Ascending aorta (tissue), 2 donors: ENCODE results near the gene GCNT1. TPM values are rescaled to one million over a fixed set of nuclear protein-coding genes. Genes with fewer than 3 reads are reported as not detected.
A peak's percentile ranks its signal among the peaks of the same experiment; 100 is the strongest.

Source experiments
- DNase-seq, 2 donors: peaks; one replicate each; pipeline ENCODE4 v3.0.0-alpha.2; 2019; ENCODE audit warnings: low spot score in 2 of 2
- H3K27ac ChIP-seq, 2 donors: fragments of 200-600 bp; sonication (generic); one replicate each; pipeline ENCODE4 v1.5.1; 2016 to 2017; ENCODE audit warnings: mild to moderate bottlenecking in 1 of 2
- H3K27me3 ChIP-seq: fragments of 200-600 bp; sonication (generic); one replicate; pipeline ENCODE4 v1.5.1; 2017
- H3K36me3 ChIP-seq, 2 donors: fragments of 200-600 bp; sonication (generic); one replicate each; pipeline ENCODE4 v1.5.1; 2016
- H3K4me1 ChIP-seq, 2 donors: fragments of 200-600 bp; sonication (generic); one replicate each; pipeline ENCODE4 v1.5.1; 2016 to 2017; ENCODE audit warnings: mild to moderate bottlenecking in 1 of 2
- H3K4me3 ChIP-seq, 2 donors: fragments of 200-600 bp; sonication (generic); one replicate each; pipeline ENCODE4 v1.5.1; 2016 to 2017; ENCODE audit warnings: mild to moderate bottlenecking in 1 of 2
- H3K9me3 ChIP-seq, 2 donors: fragments of 200-600 bp; sonication (generic); one replicate each; pipeline ENCODE4 v1.5.1; 2016
- CTCF ChIP-seq, 3 experiments: fragments of 200-600 bp in 2 of 3; fragments of 450-650 bp in 1 of 3; sonication (generic) in 2 of 3; IDR thresholded peaks; one replicate each; pipeline ENCODE4 v1.5.1; 2016 to 2019; ENCODE audit warnings: antibody characterized with exemption in 3 of 3, mild to moderate bottlenecking in 1 of 3, moderate library complexity in 1 of 3
- intact Hi-C: fragments of 100-400 bp; cut with DNase I; formaldehyde crosslinking; loops from one replicate; pipeline ENCODE4 v1.15.1; 2023
- total RNA-seq: library from RNA; depleted of rRNA; stranded (reverse); fragments of >200 nt; gene quantifications from one replicate; pipeline ENCODE4 v1.1.0, GENCODE V29; 2016

GCNT1 gene
- total RNA-seq, 1 donor from 2014 or later, result 0.21 TPM

- Histone ChIP-seq H3K9me3 (no peaks in the 10 kb centered on the region), H3K4me1 (peaks cover 0 to 4% of the 10 kb centered on the region in 2 donors), H3K4me3 (no peak overlapping the region), H3K27me3 (no peaks in the 10 kb centered on the region), H3K27ac (peak overlapping the region; percentile 15 to 38), H3K36me3 (no peaks in the 10 kb centered on the region)
- intact Hi-C loops, result loop anchor here (10.0 kb wide), 1 partner anchor 178 kb away; no protein-coding TSS in a partner anchor
- TF ChIP-seq CTCF (IDR thresholded peaks at IDR 0.05), result no peak
- peak; percentile 17 to 67 for DNase-seq
These were observed 78.2 kb downstream of the GCNT1 start for GRCh38 chr9:76537150-76537646.

GRCh38 chr9:76539180-76539579, 80.2 kb downstream of the GCNT1 start:
- intact Hi-C loops, result loop anchor here (10.0 kb wide), 1 partner anchor 176 kb away; no protein-coding TSS in a partner anchor

GRCh38 chr9:76542360-76542759, 83.4 kb downstream of the GCNT1 start:
- Histone ChIP-seq H3K4me1 (peaks cover 0 to 1% of the 10 kb centered on the region in 2 donors), H3K36me3 (no peaks in the 10 kb centered on the region), H3K4me3 (no peak overlapping the region), H3K9me3 (no peaks in the 10 kb centered on the region), H3K27me3 (no peaks in the 10 kb centered on the region), H3K27ac (no peak overlapping the region)
- no peak for TF ChIP-seq CTCF (IDR thresholded peaks at IDR 0.05)
- no peak for DNase-seq
- intact Hi-C loops, result no loop called here

More at GRCh38 chr9:76539180-76539579, 80.2 kb downstream of the GCNT1 start:
- Histone ChIP-seq H3K4me1 (peaks cover 0 to 4% of the 10 kb centered on the region in 2 donors), H3K9me3 (no peaks in the 10 kb centered on the region), H3K36me3 (no peaks in the 10 kb centered on the region), H3K27me3 (no peaks in the 10 kb centered on the region), H3K27ac (no peak overlapping the region), H3K4me3 (no peak overlapping the region)
- no peak for TF ChIP-seq CTCF (IDR thresholded peaks at IDR 0.05)
- no peak for DNase-seq

- Histone ChIP-seq H3K36me3 (no peaks in the 10 kb centered on the region), H3K9me3 (no peaks in the 10 kb centered on the region), H3K27me3 (no peaks in the 10 kb centered on the region), H3K4me3 (no peak overlapping the region), H3K27ac (no peak overlapping the region), H3K4me1 (no peaks in the 10 kb centered on the region)
- intact Hi-C loops, result no loop called here
- no peak for TF ChIP-seq CTCF (IDR thresholded peaks at IDR 0.05)
- DNase-seq, result no peak
These were observed 86.2 kb downstream of the GCNT1 start for GRCh38 chr9:76545191-76545590.

- H3K27me3 ChIP-seq, result no peaks in the 10 kb centered on the region
- TF ChIP-seq CTCF (IDR thresholded peaks at IDR 0.05), result no peak
- H3K27ac ChIP-seq, result no peak overlapping the region
- no peak for DNase-seq
- intact Hi-C loops, result no loop called here
- no peaks in the 10 kb centered on the region for H3K9me3 ChIP-seq
- H3K4me1 ChIP-seq, result no peaks in the 10 kb centered on the region
- H3K36me3 ChIP-seq, result no peaks in the 10 kb centered on the region
- no peak overlapping the region for H3K4me3 ChIP-seq
These were observed 93.2 kb downstream of the GCNT1 start for GRCh38 chr9:76552181-76552580.
